ENCODE data around the gene KCNMB4. TPM values are rescaled to one million over a fixed set of nuclear protein-coding genes. Genes with fewer than 3 reads are reported as not detected.

Gene KCNMB4
- total RNA-seq, 3 donors from 2014 or later (not counting 1 experiment from before 2014, with no cell fraction given) = 0.43 TPM; not detected in 2

DNA sequence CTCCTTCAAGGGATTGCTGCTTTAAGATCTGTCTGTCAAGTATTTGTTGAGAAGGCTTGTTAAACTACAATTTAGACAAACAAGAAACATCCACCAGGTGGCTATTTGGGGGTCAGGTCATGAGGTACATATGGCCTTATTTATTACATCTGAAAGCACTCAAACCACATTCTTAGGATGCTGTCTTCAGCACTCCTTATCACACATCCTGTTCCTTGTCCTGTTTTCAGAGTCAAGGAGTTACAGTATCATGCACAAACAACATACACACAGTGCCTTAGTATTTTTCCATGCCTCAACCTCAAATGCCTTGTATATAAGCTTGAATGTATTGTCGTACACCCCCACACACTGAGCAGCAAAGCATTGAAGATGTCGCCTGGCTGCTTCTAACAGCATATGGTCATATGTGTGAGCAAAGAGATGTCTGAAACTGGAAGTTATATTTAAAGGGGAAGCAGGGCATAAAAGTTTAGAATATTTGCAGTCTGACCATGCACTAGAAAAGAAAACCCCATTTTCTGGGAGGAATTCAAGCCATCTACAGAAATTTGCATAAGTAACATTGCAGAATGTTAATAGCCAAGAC lies 83.8 kb downstream of the KCNMB4 start:
- Mint-ChIP-seq H3K27me3 (ENCODE audit: low read depth in 2 of 2) (no peaks in the 10 kb centered on the region), H3K27ac (no peak overlapping the region), H3K4me3 (no peak overlapping the region), H3K9me3 (peaks cover 0 to 2% of the 10 kb centered on the region in 2 donors), H3K4me1 (no peaks in the 10 kb centered on the region), H3K36me3 (no peaks in the 10 kb centered on the region)
- ATAC-seq = no peak
- TF ChIP-seq, protein P1, sequence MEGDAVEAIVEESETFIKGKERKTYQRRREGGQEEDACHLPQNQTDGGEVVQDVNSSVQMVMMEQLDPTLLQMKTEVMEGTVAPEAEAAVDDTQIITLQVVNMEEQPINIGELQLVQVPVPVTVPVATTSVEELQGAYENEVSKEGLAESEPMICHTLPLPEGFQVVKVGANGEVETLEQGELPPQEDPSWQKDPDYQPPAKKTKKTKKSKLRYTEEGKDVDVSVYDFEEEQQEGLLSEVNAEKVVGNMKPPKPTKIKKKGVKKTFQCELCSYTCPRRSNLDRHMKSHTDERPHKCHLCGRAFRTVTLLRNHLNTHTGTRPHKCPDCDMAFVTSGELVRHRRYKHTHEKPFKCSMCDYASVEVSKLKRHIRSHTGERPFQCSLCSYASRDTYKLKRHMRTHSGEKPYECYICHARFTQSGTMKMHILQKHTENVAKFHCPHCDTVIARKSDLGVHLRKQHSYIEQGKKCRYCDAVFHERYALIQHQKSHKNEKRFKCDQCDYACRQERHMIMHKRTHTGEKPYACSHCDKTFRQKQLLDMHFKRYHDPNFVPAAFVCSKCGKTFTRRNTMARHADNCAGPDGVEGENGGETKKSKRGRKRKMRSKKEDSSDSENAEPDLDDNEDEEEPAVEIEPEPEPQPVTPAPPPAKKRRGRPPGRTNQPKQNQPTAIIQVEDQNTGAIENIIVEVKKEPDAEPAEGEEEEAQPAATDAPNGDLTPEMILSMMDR (IDR thresholded peaks at IDR 0.05) = no peak
- intact Hi-C loops (cut with micrococcal nuclease) = no loop called here
- Histone ChIP-seq H3K36me3 (ENCODE audit: control insufficient read depth, insufficient read depth, low read length) (no peaks in the 10 kb centered on the region), H3K27me3 (ENCODE audit: control insufficient read depth, insufficient read depth, low read length) (no peaks in the 10 kb centered on the region), H3K4me1 (ENCODE audit: control insufficient read depth, insufficient read depth, low read length) (no peaks in the 10 kb centered on the region), H3K27ac (ENCODE audit: low read length) (no peak overlapping the region), H3K4me3 (ENCODE audit: low read length) (no peak overlapping the region), H3K9me3 (ENCODE audit: control insufficient read depth, insufficient read depth, low read length) (peaks cover 7% of the 10 kb centered on the region)
- WGBS (ENCODE audit: insufficient coverage) = 100% methylated on average over 1 of the region's 2 CpGs
- DNase-seq = no peak

DNA sequence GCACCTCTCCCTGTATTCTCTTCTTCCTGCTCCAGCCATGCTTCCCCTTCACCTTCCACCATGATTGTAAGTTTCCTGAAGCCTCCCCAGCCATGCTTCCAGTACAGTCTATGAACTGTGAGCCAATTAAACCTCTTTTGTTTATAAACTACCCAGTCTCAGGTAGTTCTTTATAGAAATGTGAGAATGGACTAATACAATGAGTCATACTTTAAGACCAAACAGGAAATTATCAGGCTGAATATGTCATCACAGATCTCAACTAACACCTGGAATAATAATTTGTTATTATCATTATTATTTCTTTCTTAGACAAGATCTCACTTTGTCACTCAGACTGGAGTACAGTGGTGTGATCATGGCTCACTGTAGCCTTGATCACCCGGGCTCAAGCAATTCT lies 85.4 kb downstream of the KCNMB4 start:
- Mint-ChIP-seq H3K27me3 (ENCODE audit: low read depth in 2 of 2) (peaks cover 4 to 8% of the 10 kb centered on the region in 2 donors), H3K36me3 (no peaks in the 10 kb centered on the region), H3K27ac (no peak overlapping the region), H3K4me3 (no peak overlapping the region), H3K4me1 (no peaks in the 10 kb centered on the region), H3K9me3 (peaks cover 0 to 2% of the 10 kb centered on the region in 2 donors)
- Histone ChIP-seq H3K4me1 (ENCODE audit: control insufficient read depth, insufficient read depth, low read length) (no peaks in the 10 kb centered on the region), H3K36me3 (ENCODE audit: control insufficient read depth, insufficient read depth, low read length) (no peaks in the 10 kb centered on the region), H3K27me3 (ENCODE audit: control insufficient read depth, insufficient read depth, low read length) (no peaks in the 10 kb centered on the region), H3K9me3 (ENCODE audit: control insufficient read depth, insufficient read depth, low read length) (peaks cover 7% of the 10 kb centered on the region), H3K4me3 (ENCODE audit: low read length) (no peak overlapping the region), H3K27ac (ENCODE audit: low read length) (no peak overlapping the region)
- 100% methylated on average over 1 of the region's 1 CpG for WGBS (ENCODE audit: insufficient coverage)
- no peak for ATAC-seq
- intact Hi-C loops (cut with micrococcal nuclease) = no loop called here
- TF ChIP-seq, protein P1 (IDR thresholded peaks at IDR 0.05) = no peak
- DNase-seq = no peak

DNA sequence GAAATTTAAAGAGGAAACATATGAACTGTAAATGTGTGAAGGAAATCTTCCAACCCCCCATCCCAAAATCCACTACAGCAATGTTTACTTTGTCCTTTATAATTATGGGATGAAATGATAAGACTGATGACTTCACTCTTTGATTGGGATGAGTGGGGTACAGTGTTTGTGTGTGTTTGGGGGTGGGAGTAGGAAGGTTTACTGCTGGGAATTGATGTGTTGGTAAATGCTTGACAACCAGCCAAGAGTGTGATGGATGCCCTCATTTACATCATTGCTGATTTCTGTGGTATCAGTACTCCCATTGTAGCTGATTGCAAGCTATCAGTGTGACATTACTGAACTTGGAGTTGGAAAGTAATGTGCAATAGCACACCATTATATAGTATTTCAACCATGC lies 90.9 kb downstream of the KCNMB4 start:
- H3K27me3 ChIP-seq (ENCODE audit: control insufficient read depth, insufficient read depth, low read length) = no peaks in the 10 kb centered on the region
- no peaks in the 10 kb centered on the region for H3K4me1 ChIP-seq (ENCODE audit: control insufficient read depth, insufficient read depth, low read length)
- Mint-ChIP-seq H3K4me3 (no peak overlapping the region), H3K27me3 (ENCODE audit: low read depth in 2 of 2) (peaks cover 5 to 8% of the 10 kb centered on the region in 2 donors), H3K27ac (no peak overlapping the region), H3K36me3 (no peaks in the 10 kb centered on the region), H3K9me3 (peaks cover 0 to 2% of the 10 kb centered on the region in 2 donors), H3K4me1 (no peaks in the 10 kb centered on the region)
- DNase-seq = no peak
- H3K36me3 ChIP-seq (ENCODE audit: control insufficient read depth, insufficient read depth, low read length) = no peaks in the 10 kb centered on the region
- ATAC-seq = no peak
- no peak overlapping the region for H3K27ac ChIP-seq (ENCODE audit: low read length)
- no peak overlapping the region for H3K4me3 ChIP-seq (ENCODE audit: low read length)
- no peaks in the 10 kb centered on the region for H3K9me3 ChIP-seq (ENCODE audit: control insufficient read depth, insufficient read depth, low read length)
- intact Hi-C loops (cut with micrococcal nuclease) = no loop called here
- TF ChIP-seq, protein P1 (IDR thresholded peaks at IDR 0.05) = no peak

DNA sequence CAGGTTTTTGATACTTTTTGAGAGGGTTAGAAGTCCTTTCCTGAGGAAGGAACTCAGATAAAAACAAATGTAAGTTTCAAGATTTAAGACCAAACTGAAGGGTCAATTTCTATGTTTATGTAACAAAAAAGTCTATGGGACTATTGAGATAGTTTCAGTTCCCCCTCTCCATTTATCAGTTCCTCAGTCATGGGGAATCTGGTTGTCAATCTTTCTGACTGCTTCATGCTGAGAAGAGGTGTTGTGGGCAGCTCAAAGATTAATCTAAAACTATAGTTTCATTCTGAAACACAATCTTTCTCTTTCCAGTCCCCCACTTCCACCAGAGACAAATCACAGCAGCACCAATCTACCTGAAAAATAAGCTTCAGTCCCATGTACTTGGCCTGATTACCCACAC lies 93.7 kb downstream of the KCNMB4 start:
- Histone ChIP-seq H3K4me3 (ENCODE audit: low read length) (no peak overlapping the region), H3K27me3 (ENCODE audit: control insufficient read depth, insufficient read depth, low read length) (no peaks in the 10 kb centered on the region), H3K4me1 (ENCODE audit: control insufficient read depth, insufficient read depth, low read length) (no peaks in the 10 kb centered on the region), H3K9me3 (ENCODE audit: control insufficient read depth, insufficient read depth, low read length) (peaks cover 8% of the 10 kb centered on the region), H3K27ac (ENCODE audit: low read length) (no peak overlapping the region), H3K36me3 (ENCODE audit: control insufficient read depth, insufficient read depth, low read length) (no peaks in the 10 kb centered on the region)
- Mint-ChIP-seq H3K4me1 (no peaks in the 10 kb centered on the region), H3K27me3 (ENCODE audit: low read depth in 2 of 2) (peaks cover 5 to 8% of the 10 kb centered on the region in 2 donors), H3K36me3 (no peaks in the 10 kb centered on the region), H3K27ac (no peak overlapping the region), H3K9me3 (peaks cover 0 to 2% of the 10 kb centered on the region in 2 donors), H3K4me3 (no peak overlapping the region)
- intact Hi-C loops (cut with micrococcal nuclease) = no loop called here
- DNase-seq (no peak), ATAC-seq (no peak)
- TF ChIP-seq, protein P1 (IDR thresholded peaks at IDR 0.05) = no peak
